ENCODE data around the gene KLHL40. TPM values are rescaled to one million over a fixed set of nuclear protein-coding genes. Genes with fewer than 3 reads are reported as not detected.

KLHL40 gene
- total RNA-seq, 2 experiments from 2014 or later = not detected

DNA sequence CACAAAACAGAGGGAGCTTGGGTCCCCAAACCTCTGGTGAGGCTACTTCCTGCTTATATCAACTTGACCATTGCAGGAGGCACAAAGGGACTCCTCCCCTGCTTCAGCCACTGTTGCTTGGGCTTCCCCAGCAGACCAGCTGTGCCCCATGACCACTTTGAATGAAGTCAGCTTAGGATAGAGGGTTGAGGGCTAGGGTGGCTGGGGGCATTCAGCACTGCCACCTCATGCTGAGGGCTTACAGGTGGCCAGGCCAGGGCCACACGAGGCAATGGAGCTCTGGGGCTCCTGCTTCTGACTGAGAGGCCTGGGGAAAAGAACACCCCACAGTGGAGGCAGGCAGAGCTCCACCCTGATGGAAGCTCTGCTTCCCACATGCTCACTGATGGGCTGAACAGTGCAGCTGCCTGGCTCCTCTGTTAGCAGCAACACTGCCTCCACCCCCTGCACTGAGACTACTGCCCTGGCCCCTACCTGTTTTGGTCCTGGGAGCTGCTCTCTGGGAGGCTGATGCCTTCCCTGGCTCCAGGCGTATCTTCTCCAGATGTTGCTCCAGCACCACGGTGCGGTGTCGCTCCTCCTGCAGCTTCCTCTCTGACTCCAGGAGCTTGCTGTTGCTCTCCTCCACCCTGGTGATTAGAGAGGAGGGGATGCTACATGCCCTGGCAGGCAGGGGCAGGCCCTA is 27.5 kb downstream of the KLHL40 start:
- BruUV-seq (replicated peaks) = no TSS peak
- Histone ChIP-seq H3K79me2 (ENCODE audit: insufficient read depth, low read depth, low read length) (no peaks in the 10 kb centered on the region), H3K4me3 (ENCODE audit: low read depth, low read length, poor library complexity, severe bottlenecking) (no peak overlapping the region), H3K4me1 (ENCODE audit: insufficient read depth, low read length, poor library complexity, severe bottlenecking) (peaks cover 12% of the 10 kb centered on the region), H3K27ac (ENCODE audit: low read depth, low read length, poor library complexity, severe bottlenecking) (no peak overlapping the region), H4K20me1 (ENCODE audit: insufficient read depth, low read length) (no peaks in the 10 kb centered on the region), H3K9me2 (ENCODE audit: insufficient read depth, low read length) (no peaks in the 10 kb centered on the region), H3K4me2 (ENCODE audit: low read length) (no peak overlapping the region), H3K36me3 (ENCODE audit: insufficient read depth, low read length) (no peaks in the 10 kb centered on the region), H3K9me3 (ENCODE audit: low read length) (no peaks in the 10 kb centered on the region), H2AFZ (ENCODE audit: low read length) (no peak overlapping the region)
- ChIA-PET POLR2A (interaction anchor here (0.5 to 0.9 kb wide), 5 partner anchors 18 to 393 kb away, joined by 3 to 4 read pairs (median 3); no protein-coding TSS in a partner anchor), CTCF (ENCODE audit: unreplicated experiment) (no interaction called here)
- no peak for DNase-seq (ENCODE audit: low spot score)
- TF ChIP-seq, protein P1, sequence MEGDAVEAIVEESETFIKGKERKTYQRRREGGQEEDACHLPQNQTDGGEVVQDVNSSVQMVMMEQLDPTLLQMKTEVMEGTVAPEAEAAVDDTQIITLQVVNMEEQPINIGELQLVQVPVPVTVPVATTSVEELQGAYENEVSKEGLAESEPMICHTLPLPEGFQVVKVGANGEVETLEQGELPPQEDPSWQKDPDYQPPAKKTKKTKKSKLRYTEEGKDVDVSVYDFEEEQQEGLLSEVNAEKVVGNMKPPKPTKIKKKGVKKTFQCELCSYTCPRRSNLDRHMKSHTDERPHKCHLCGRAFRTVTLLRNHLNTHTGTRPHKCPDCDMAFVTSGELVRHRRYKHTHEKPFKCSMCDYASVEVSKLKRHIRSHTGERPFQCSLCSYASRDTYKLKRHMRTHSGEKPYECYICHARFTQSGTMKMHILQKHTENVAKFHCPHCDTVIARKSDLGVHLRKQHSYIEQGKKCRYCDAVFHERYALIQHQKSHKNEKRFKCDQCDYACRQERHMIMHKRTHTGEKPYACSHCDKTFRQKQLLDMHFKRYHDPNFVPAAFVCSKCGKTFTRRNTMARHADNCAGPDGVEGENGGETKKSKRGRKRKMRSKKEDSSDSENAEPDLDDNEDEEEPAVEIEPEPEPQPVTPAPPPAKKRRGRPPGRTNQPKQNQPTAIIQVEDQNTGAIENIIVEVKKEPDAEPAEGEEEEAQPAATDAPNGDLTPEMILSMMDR (conservative IDR thresholded peaks at IDR 0.05; ENCODE audit: low read length) = no peak
- no peak for TF ChIP-seq EZH2phosphoT487 (IDR thresholded peaks at IDR 0.05; ENCODE audit: borderline replicate concordance, low read depth, low read length)
- intact Hi-C loops (cut with micrococcal nuclease; ENCODE audit: unreplicated experiment) = no loop called here

DNA sequence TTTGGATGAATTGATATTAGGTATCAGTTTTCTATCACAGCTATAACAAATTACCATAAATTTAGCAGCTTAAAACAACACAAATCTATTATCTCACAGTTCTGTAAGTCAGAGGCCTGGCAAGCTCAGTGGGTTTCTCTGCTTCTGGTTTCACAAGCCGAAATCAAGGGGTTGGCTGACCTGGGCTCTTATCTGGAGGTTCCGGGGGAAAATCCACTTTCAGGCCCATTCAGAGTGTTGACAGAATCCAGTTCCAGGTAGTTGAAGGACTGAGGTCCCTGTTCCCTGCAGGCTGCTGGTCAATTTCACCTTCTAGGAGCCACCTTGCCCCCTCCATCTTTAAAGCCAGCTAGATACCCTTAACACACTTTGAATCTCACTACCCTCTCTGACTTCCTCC is 28.4 kb downstream of the KLHL40 start:
- no TSS peak for BruUV-seq (replicated peaks)
- Histone ChIP-seq H3K9me2 (ENCODE audit: insufficient read depth, low read length) (no peaks in the 10 kb centered on the region), H3K79me2 (ENCODE audit: insufficient read depth, low read depth, low read length) (no peaks in the 10 kb centered on the region), H3K9me3 (ENCODE audit: low read length) (no peaks in the 10 kb centered on the region), H3K27ac (ENCODE audit: low read depth, low read length, poor library complexity, severe bottlenecking) (no peak overlapping the region), H4K20me1 (ENCODE audit: insufficient read depth, low read length) (no peaks in the 10 kb centered on the region), H2AFZ (ENCODE audit: low read length) (no peak overlapping the region), H3K4me2 (ENCODE audit: low read length) (no peak overlapping the region), H3K36me3 (ENCODE audit: insufficient read depth, low read length) (no peaks in the 10 kb centered on the region), H3K4me3 (ENCODE audit: low read depth, low read length, poor library complexity, severe bottlenecking) (no peak overlapping the region), H3K4me1 (ENCODE audit: insufficient read depth, low read length, poor library complexity, severe bottlenecking) (peaks cover 12% of the 10 kb centered on the region)
- CTCF ChIA-PET (ENCODE audit: unreplicated experiment) = no interaction called here
- POLR2A ChIA-PET = interaction anchor here (0.6 to 0.7 kb wide), 2 partner anchors 111 to 212 kb away, joined by 3 to 4 read pairs; no protein-coding TSS in a partner anchor
- intact Hi-C loops (cut with micrococcal nuclease; ENCODE audit: unreplicated experiment) = no loop called here
- DNase-seq (ENCODE audit: low spot score) = no peak
- no peak for TF ChIP-seq EZH2phosphoT487 (IDR thresholded peaks at IDR 0.05; ENCODE audit: borderline replicate concordance, low read depth, low read length)
- TF ChIP-seq, protein P1 (conservative IDR thresholded peaks at IDR 0.05; ENCODE audit: low read length) = no peak

DNA sequence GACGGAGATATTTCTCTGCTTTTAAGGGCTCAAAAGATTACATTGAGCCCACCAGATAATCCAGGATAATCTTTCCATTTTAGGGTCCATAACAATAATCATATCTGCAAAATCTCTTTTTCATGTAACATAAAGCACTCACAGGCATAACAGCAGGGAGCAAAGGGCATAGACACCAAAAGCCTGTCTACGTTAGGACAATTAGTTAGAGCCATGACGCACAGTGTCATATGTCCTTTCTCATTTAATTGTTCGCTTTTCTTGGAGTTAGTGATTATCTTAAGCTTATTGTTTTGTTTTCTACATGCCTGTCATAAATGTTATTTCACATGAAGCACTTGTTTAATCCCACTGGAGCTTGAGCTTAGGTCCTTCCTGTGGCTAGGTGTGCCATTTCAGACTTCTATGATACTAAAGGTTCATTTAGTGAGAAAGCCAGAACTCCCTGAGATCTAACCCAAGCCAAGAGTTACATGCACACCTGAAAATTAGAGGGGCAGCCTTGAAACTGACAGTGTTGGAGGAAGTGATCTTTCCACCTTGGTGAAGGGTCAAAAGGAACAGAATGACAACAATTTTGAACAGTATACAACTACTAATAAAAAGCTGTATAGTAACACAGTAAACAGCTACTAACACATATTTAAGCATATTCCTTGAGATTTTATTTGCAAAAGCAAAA is 29.0 kb downstream of the KLHL40 start:
- H3K4me2 ChIP-seq (ENCODE audit: low read length) = no peak overlapping the region
- ChIA-PET CTCF (ENCODE audit: unreplicated experiment) (no interaction called here), POLR2A (interaction anchor here (0.7 kb wide), 1 partner anchor 896 kb away, joined by 4 read pairs; no protein-coding TSS in a partner anchor)
- no peak overlapping the region for H3K27ac ChIP-seq (ENCODE audit: low read depth, low read length, poor library complexity, severe bottlenecking)
- peaks cover 12% of the 10 kb centered on the region for H3K4me1 ChIP-seq (ENCODE audit: insufficient read depth, low read length, poor library complexity, severe bottlenecking)
- H3K36me3 ChIP-seq (ENCODE audit: insufficient read depth, low read length) = no peaks in the 10 kb centered on the region
- DNase-seq (ENCODE audit: low spot score) = no peak
- no peaks in the 10 kb centered on the region for H3K9me3 ChIP-seq (ENCODE audit: low read length)
- intact Hi-C loops (cut with micrococcal nuclease; ENCODE audit: unreplicated experiment) = no loop called here
- TF ChIP-seq, protein P1 (conservative IDR thresholded peaks at IDR 0.05; ENCODE audit: low read length) = no peak
- TF ChIP-seq EZH2phosphoT487 (IDR thresholded peaks at IDR 0.05; ENCODE audit: borderline replicate concordance, low read depth, low read length) = no peak
- no peaks in the 10 kb centered on the region for H3K79me2 ChIP-seq (ENCODE audit: insufficient read depth, low read depth, low read length)
- H4K20me1 ChIP-seq (ENCODE audit: insufficient read depth, low read length) = no peaks in the 10 kb centered on the region
- no peak overlapping the region for H3K4me3 ChIP-seq (ENCODE audit: low read depth, low read length, poor library complexity, severe bottlenecking)
- H2AFZ ChIP-seq (ENCODE audit: low read length) = no peak overlapping the region
- no peaks in the 10 kb centered on the region for H3K9me2 ChIP-seq (ENCODE audit: insufficient read depth, low read length)
- no TSS peak for BruUV-seq (replicated peaks)

Data from OCI-LY7 (cell line).